ENCODE measurements around the gene KRT222. TPM values are rescaled to one million over a fixed set of nuclear protein-coding genes. Genes with fewer than 3 reads are reported as not detected.
A peak's percentile ranks its signal among the peaks of the same experiment; 100 is the strongest.

KRT222 gene
- total and polyA plus RNA-seq, 3 experiments from 2014 or later: not detected

DNA sequence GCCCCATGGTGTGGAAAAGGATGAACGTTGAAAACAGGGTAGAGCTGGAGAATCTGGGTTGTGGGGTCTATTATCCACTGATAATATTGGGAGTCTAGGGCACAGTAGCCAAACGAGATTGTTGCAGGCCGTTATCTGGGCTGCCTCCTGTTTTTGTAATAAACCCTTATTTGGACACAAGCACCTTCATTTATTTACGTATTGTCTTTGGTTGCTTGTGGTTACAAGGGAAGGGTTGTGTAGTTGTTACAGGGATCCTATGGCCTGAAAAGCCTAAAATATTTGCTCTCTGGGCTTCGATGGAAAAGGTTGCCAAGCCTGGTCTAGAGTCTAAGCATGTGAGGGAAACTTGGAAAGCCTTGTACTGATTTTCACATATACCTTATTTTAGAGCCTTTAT lies 13.0 kb downstream of the KRT222 start:
- Mint-ChIP-seq H3K27ac (no peak overlapping the region), H3K4me1 (peaks cover 13 to 21% (median 16%) of the 10 kb centered on the region in 3 donors), H3K9me3 (no peaks in the 10 kb centered on the region), H3K4me3 (peak overlapping the region in 1 of 7 donors; percentile 48), H3K36me3 (peaks cover 0 to 14% (median 0%) of the 10 kb centered on the region in 3 donors), H3K27me3 (no peaks in the 10 kb centered on the region)
- H3K36me3 ChIP-seq (ENCODE audit: insufficient read depth, low read length): no peaks in the 10 kb centered on the region
- no peak overlapping the region for H3K27ac ChIP-seq (ENCODE audit: low read depth, low read length)
- no peaks in the 10 kb centered on the region for H3K27me3 ChIP-seq (ENCODE audit: insufficient read depth, low read length, poor library complexity, severe bottlenecking)
- H3K4me3 ChIP-seq (ENCODE audit: low read length): no peak overlapping the region
- POLR2A ChIA-PET: no interaction called here
- DNase-seq: no peak
- CTCF ChIA-PET: no interaction called here
- H3K9me3 ChIP-seq (ENCODE audit: low read length): no peaks in the 10 kb centered on the region
- H3K4me1 ChIP-seq (ENCODE audit: insufficient read depth, low read length): peaks cover 11% of the 10 kb centered on the region

DNA sequence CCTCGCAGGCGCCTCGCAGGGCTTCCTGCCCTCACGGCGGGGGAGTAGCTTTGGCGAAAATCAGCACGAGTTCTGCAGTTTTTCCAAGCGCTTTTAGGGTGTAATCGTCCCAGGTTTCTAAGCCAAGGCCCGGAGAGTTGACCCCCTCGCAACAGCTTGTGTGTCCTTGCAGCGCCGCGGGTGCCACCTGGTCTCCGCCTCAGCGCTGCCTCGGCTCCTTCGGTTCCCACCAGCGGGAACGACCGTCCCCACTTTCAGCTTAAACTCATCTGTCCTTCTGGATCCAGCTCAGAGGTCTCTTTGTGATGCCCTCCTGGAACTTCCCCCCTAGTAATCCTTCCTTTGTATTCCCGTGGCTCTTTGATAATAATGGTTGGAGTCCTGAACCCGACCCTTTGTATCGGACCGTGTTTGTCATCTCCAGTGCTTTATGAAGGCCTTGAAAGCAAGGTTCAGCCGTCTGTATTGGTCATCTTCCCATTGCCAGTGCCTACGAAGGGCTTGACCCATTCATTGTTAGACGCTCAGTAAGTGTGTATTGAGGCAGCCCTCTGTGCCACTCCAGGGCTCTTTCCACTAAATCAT lies 16.5 kb downstream of the KRT222 start:
- CTCF ChIA-PET: interaction anchor here (0.9 to 2.0 kb wide), 4 partner anchors 8 to 290 kb away, joined by 3 to 4 read pairs (median 3); no protein-coding TSS in a partner anchor

DNA sequence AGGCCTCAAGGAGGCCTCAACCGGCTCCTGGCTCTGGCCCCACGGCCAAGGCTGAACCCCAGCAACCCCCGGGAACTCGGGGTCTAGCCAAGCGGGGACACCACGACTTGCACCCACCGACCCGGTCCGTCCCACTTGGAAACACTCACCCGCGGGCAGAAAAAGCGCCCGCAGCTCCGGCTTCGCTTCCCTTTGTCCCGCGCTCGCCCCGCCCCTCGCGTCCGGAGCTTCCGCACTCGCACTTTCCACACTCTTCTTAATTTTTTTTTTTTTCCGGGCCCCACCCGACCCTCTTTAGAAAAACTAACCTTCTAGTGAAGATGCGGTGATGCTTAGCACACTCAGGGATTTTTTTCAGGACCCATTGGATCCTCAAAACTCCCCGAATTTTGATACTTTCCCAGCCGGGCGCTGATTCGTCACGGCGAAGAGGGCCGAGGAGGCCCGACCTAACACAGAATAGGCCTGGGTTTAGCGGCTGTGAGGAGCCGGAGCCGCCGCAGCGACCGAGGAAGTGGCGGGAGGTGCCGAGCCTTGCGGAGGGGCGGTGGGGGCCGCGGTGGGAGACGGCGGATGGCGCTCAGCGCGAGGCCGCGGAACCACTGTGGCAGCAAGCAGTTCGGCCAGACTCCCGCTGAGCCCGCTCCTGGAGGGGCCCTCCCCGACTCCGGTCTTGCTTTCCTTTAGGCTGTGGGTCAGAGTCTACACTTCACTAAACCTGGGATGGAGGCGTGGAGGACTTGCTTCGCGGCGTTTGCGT lies 17.2 kb downstream of the KRT222 start, which contains the start of gene SMARCE1:
SMARCE1 (minus strand) TSS at position 195 of the 760 bp plus-strand sequence. CDS start 2,016 bp downstream, outside the sequence.
- H3K4me3 Mint-ChIP-seq: peak within 1 kb of the TSS; percentile 93 to 100 (median 95)
- H3K27ac Mint-ChIP-seq: peak within 1 kb of the TSS; percentile 95 to 100 (median 98)
- peak within 1 kb of the TSS; percentile 99 for H3K4me3 ChIP-seq (ENCODE audit: low read length)
- ChIA-PET CTCF (interaction anchor here (0.6 to 2.0 kb wide), 10 partner anchors 8 to 1018 kb away, joined by 3 to 8 read pairs (median 3); no protein-coding TSS in a partner anchor), POLR2A (interaction anchor here (0.6 to 1.8 kb wide), 7 partner anchors 28 to 1041 kb away, joined by 3 to 10 read pairs (median 3); partner anchors contain the start of gene EIF1)
- peaks cover 34% of the 10 kb centered on the region for H3K4me1 ChIP-seq (ENCODE audit: insufficient read depth, low read length)
- H3K4me1 Mint-ChIP-seq: peaks cover 45 to 60% (median 57%) of the 10 kb centered on the region in 3 donors
- no peaks in the 10 kb centered on the region for H3K9me3 Mint-ChIP-seq
- H3K27ac ChIP-seq (ENCODE audit: low read depth, low read length): peak within 1 kb of the TSS; percentile 93
- peaks cover 20% of the 10 kb centered on the region for H3K36me3 ChIP-seq (ENCODE audit: insufficient read depth, low read length)
- peaks cover 5 to 45% (median 11%) of the 10 kb centered on the region in 3 donors for H3K36me3 Mint-ChIP-seq
- no peaks in the 10 kb centered on the region for H3K27me3 ChIP-seq (ENCODE audit: insufficient read depth, low read length, poor library complexity, severe bottlenecking)
- no peaks in the 10 kb centered on the region for H3K27me3 Mint-ChIP-seq
- H3K9me3 ChIP-seq (ENCODE audit: low read length): no peaks in the 10 kb centered on the region
- peak; percentile 56 to 80 (median 77) for DNase-seq

More for the DNA sequence above, 16.5 kb downstream of the KRT222 start:
- Histone ChIP-seq H3K4me1 (ENCODE audit: insufficient read depth, low read length) (peaks cover 34% of the 10 kb centered on the region), H3K27ac (ENCODE audit: low read depth, low read length) (peak overlapping the region; percentile 93), H3K27me3 (ENCODE audit: insufficient read depth, low read length, poor library complexity, severe bottlenecking) (no peaks in the 10 kb centered on the region), H3K36me3 (ENCODE audit: insufficient read depth, low read length) (peaks cover 15% of the 10 kb centered on the region), H3K9me3 (ENCODE audit: low read length) (no peaks in the 10 kb centered on the region), H3K4me3 (ENCODE audit: low read length) (peak overlapping the region; percentile 99)
- Mint-ChIP-seq H3K27ac (peak overlapping the region; percentile 95 to 100 (median 98)), H3K27me3 (no peaks in the 10 kb centered on the region), H3K36me3 (peaks cover 5 to 38% (median 7%) of the 10 kb centered on the region in 3 donors), H3K9me3 (no peaks in the 10 kb centered on the region), H3K4me3 (peak overlapping the region; percentile 93 to 100 (median 95)), H3K4me1 (peaks cover 41 to 53% (median 50%) of the 10 kb centered on the region in 3 donors)
- POLR2A ChIA-PET: interaction anchor here (0.7 to 1.8 kb wide), 5 partner anchors 107 to 1040 kb away, joined by 3 to 10 read pairs (median 5); partner anchors contain the start of genes CASC3 and EIF1
- no peak for DNase-seq

GRCh38 chr17:40646791-40647623 lies 18.0 kb downstream of the KRT222 start:
- ChIA-PET CTCF (interaction anchor here (0.6 to 2.0 kb wide), 10 partner anchors 23 to 1019 kb away, joined by 3 to 8 read pairs (median 3); partner anchors contain the start of gene CCR7), POLR2A (interaction anchor here (0.6 to 1.8 kb wide), 4 partner anchors 27 to 172 kb away, joined by 3 to 10 read pairs (median 6); no protein-coding TSS in a partner anchor)
- no peaks in the 10 kb centered on the region for H3K9me3 Mint-ChIP-seq
- H3K27me3 Mint-ChIP-seq: no peaks in the 10 kb centered on the region
- DNase-seq: peak in 3 of 5 donors; percentile 32 to 72 (median 36)
- H3K9me3 ChIP-seq (ENCODE audit: low read length): no peaks in the 10 kb centered on the region
- peaks cover 12 to 53% (median 13%) of the 10 kb centered on the region in 3 donors for H3K36me3 Mint-ChIP-seq
- peaks cover 50 to 67% (median 63%) of the 10 kb centered on the region in 3 donors for H3K4me1 Mint-ChIP-seq
- H3K27ac ChIP-seq (ENCODE audit: low read depth, low read length): peak overlapping the region; percentile 93
- H3K4me3 ChIP-seq (ENCODE audit: low read length): peak overlapping the region; percentile 99
- peak overlapping the region; percentile 95 to 100 (median 98) for H3K27ac Mint-ChIP-seq
- peaks cover 34% of the 10 kb centered on the region for H3K4me1 ChIP-seq (ENCODE audit: insufficient read depth, low read length)
- peaks cover 24% of the 10 kb centered on the region for H3K36me3 ChIP-seq (ENCODE audit: insufficient read depth, low read length)
- peak overlapping the region; percentile 93 to 100 (median 95) for H3K4me3 Mint-ChIP-seq
- no peaks in the 10 kb centered on the region for H3K27me3 ChIP-seq (ENCODE audit: insufficient read depth, low read length, poor library complexity, severe bottlenecking)

DNA sequence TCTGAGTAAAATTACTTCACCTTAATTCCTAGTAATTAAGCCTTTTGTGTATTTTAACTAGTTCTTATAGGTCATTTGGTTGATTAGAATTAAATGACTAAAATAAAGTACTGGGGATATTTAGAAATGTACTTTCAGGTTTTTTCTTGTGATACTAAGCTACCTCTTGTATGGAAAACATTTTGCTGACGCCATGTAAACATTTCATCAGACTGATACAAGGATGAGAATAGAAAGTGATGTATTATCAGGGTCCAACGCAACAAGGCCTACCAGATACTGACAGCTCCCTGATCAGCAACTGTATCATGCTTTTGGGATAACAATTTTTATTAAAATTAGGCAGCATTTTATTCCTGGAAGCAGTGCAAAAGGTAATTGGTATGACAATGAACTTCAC lies 19.0 kb downstream of the KRT222 start:
- Histone ChIP-seq H3K4me1 (ENCODE audit: insufficient read depth, low read length) (peaks cover 34% of the 10 kb centered on the region), H3K9me3 (ENCODE audit: low read length) (no peaks in the 10 kb centered on the region), H3K27ac (ENCODE audit: low read depth, low read length) (peak overlapping the region; percentile 15), H3K4me3 (ENCODE audit: low read length) (no peak overlapping the region), H3K27me3 (ENCODE audit: insufficient read depth, low read length, poor library complexity, severe bottlenecking) (no peaks in the 10 kb centered on the region), H3K36me3 (ENCODE audit: insufficient read depth, low read length) (peaks cover 35% of the 10 kb centered on the region)
- no peak for DNase-seq
- peak overlapping the region in 5 of 7 donors; percentile 32 to 95 (median 44) for H3K4me3 Mint-ChIP-seq
- POLR2A ChIA-PET: interaction anchor here (0.5 kb wide), 1 partner anchor 181 kb away, joined by 6 read pairs; no protein-coding TSS in a partner anchor
- CTCF ChIA-PET: interaction anchor here (0.9 to 1.3 kb wide), 2 partner anchors 22 to 81 kb away, joined by 3 read pairs; partner anchors contain the start of gene CCR7
- peaks cover 54 to 72% (median 68%) of the 10 kb centered on the region in 3 donors for H3K4me1 Mint-ChIP-seq
- peaks cover 12 to 62% (median 17%) of the 10 kb centered on the region in 3 donors for H3K36me3 Mint-ChIP-seq
- H3K9me3 Mint-ChIP-seq: no peaks in the 10 kb centered on the region
- H3K27me3 Mint-ChIP-seq: no peaks in the 10 kb centered on the region
- peak overlapping the region in 5 of 8 donors; percentile 7 to 100 (median 33) for H3K27ac Mint-ChIP-seq

GRCh38 chr17:40645291-40645690 lies 19.7 kb downstream of the KRT222 start:
- ChIA-PET CTCF (no interaction called here), POLR2A (no interaction called here)
- Mint-ChIP-seq H3K27ac (peak overlapping the region in 6 of 8 donors; percentile 58 to 85 (median 78)), H3K4me3 (peak overlapping the region; percentile 4 to 87 (median 58)), H3K9me3 (no peaks in the 10 kb centered on the region), H3K4me1 (peaks cover 59 to 78% (median 75%) of the 10 kb centered on the region in 3 donors), H3K27me3 (no peaks in the 10 kb centered on the region), H3K36me3 (peaks cover 12 to 69% (median 20%) of the 10 kb centered on the region in 3 donors)
- H3K4me3 ChIP-seq (ENCODE audit: low read length): no peak overlapping the region
- H3K36me3 ChIP-seq (ENCODE audit: insufficient read depth, low read length): peaks cover 41% of the 10 kb centered on the region
- peaks cover 34% of the 10 kb centered on the region for H3K4me1 ChIP-seq (ENCODE audit: insufficient read depth, low read length)
- H3K9me3 ChIP-seq (ENCODE audit: low read length): no peaks in the 10 kb centered on the region
- no peak overlapping the region for H3K27ac ChIP-seq (ENCODE audit: low read depth, low read length)
- no peak for DNase-seq
- no peaks in the 10 kb centered on the region for H3K27me3 ChIP-seq (ENCODE audit: insufficient read depth, low read length, poor library complexity, severe bottlenecking)

GRCh38 chr17:40637931-40638330 lies 27.0 kb downstream of the KRT222 start:
- Mint-ChIP-seq H3K4me1 (peaks cover 36 to 49% (median 46%) of the 10 kb centered on the region in 3 donors), H3K27me3 (no peaks in the 10 kb centered on the region), H3K36me3 (peaks cover 13 to 95% (median 30%) of the 10 kb centered on the region in 3 donors), H3K4me3 (peak overlapping the region in 1 of 7 donors; percentile 12), H3K27ac (peak overlapping the region in 7 of 8 donors; percentile 2 to 86 (median 69)), H3K9me3 (no peaks in the 10 kb centered on the region)
- Histone ChIP-seq H3K27ac (ENCODE audit: low read depth, low read length) (no peak overlapping the region), H3K4me3 (ENCODE audit: low read length) (no peak overlapping the region), H3K9me3 (ENCODE audit: low read length) (no peaks in the 10 kb centered on the region), H3K36me3 (ENCODE audit: insufficient read depth, low read length) (peaks cover 53% of the 10 kb centered on the region), H3K4me1 (ENCODE audit: insufficient read depth, low read length) (peaks cover 5% of the 10 kb centered on the region), H3K27me3 (ENCODE audit: insufficient read depth, low read length, poor library complexity, severe bottlenecking) (no peaks in the 10 kb centered on the region)
- ChIA-PET CTCF (no interaction called here), POLR2A (no interaction called here)
- no peak for DNase-seq

Measured in CD8-positive, alpha-beta memory T cell (primary cell).